Stomach (tissue), 4 donors: ENCODE data around the gene FBXW11.

Source experiments
- CTCF ChIP-seq, 7 experiments: fragments of 450-650 bp in 4 of 7; fragments of 200-600 bp in 3 of 7; sonication (generic) in 3 of 7; IDR thresholded peaks; one replicate each; pipeline ENCODE4 v1.5.1; 2016 to 2019; ENCODE audit warnings: antibody characterized with exemption in 7 of 7, control low read depth in 2 of 7, mild to moderate bottlenecking in 1 of 7
- POLR2A ChIP-seq, 4 donors: fragments of 450-650 bp; IDR thresholded peaks; one replicate each; pipeline ENCODE4 v1.6.1; 2016; ENCODE audit warnings: antibody characterized with exemption in 4 of 4, control low read depth in 2 of 4, mild to moderate bottlenecking in 1 of 4, moderate library complexity in 1 of 4
- POLR2AphosphoS5 ChIP-seq, 3 donors: sonication (generic); formaldehyde crosslinking; IDR thresholded peaks; one replicate each; pipeline ENCODE4 v1.6.1; 2016; ENCODE audit warnings: antibody characterized with exemption in 3 of 3

GRCh38 chr5:171975262-171975876 lies 31.1 kb downstream of the FBXW11 start:
- TF ChIP-seq CTCF (IDR thresholded peaks at IDR 0.05) (no peak), POLR2AphosphoS5 (IDR thresholded peaks at IDR 0.05) (no peak), POLR2A (IDR thresholded peaks at IDR 0.05) (no peak)
